MM.1S (cell line): ENCODE measurements around the gene ADAMTS19.

Experiments used
- DNase-seq: peaks from one replicate; pipeline ENCODE4 v3.0.0-alpha.2; 2015
- H2AFZ ChIP-seq: fragments of 300-600 bp; sonication (generic); 2 replicates; pipeline ENCODE4 v1.6.0; 2016; ENCODE audit warnings: antibody characterized with exemption, low read length
- H3F3A ChIP-seq: fragments of 300-600 bp; sonication (generic); 2 replicates; pipeline ENCODE4 v1.6.1; 2016; ENCODE audit warnings: mild to moderate bottlenecking, antibody characterized with exemption, low read length, moderate library complexity, mixed read lengths; ENCODE audit not compliant: insufficient read depth
- H3K27ac ChIP-seq: fragments of 300-600 bp; sonication (generic); 2 replicates; pipeline ENCODE4 v1.5.1; 2016; ENCODE audit warnings: mild to moderate bottlenecking, low read length
- H3K27me3 ChIP-seq: fragments of 300-600 bp; sonication (generic); replicated peaks from 2 replicates; pipeline ENCODE4 v1.6.0; 2016; ENCODE audit warnings: low read length; ENCODE audit not compliant: insufficient read depth
- H3K36me3 ChIP-seq: fragments of 300-600 bp; sonication (generic); replicated peaks from 2 replicates; pipeline ENCODE4 v1.6.1; 2016; ENCODE audit warnings: mild to moderate bottlenecking, low read length, mixed read lengths; ENCODE audit not compliant: insufficient read depth
- H3K4me1 ChIP-seq: fragments of 300-600 bp; sonication (generic); 2 replicates; pipeline ENCODE4 v1.6.1; 2016; ENCODE audit warnings: low read length, mixed read lengths
- H3K4me2 ChIP-seq: fragments of 300-600 bp; sonication (generic); 2 replicates; pipeline ENCODE4 v1.6.0; 2016; ENCODE audit warnings: low read depth, low read length
- H3K4me3 ChIP-seq: fragments of 300-600 bp; sonication (generic); 2 replicates; pipeline ENCODE4 v1.5.1; 2016; ENCODE audit warnings: low read length, mixed read lengths
- H3K79me2 ChIP-seq: fragments of 300-600 bp; sonication (generic); 2 replicates; pipeline ENCODE4 v1.6.1; 2016; ENCODE audit warnings: mixed run types, low read length, mixed read lengths
- H3K9ac ChIP-seq: fragments of 300-600 bp; sonication (generic); 2 replicates; pipeline ENCODE4 v1.6.1; 2016; ENCODE audit warnings: low read length, mixed read lengths
- H3K9me2 ChIP-seq: fragments of 300-600 bp; sonication (generic); replicated peaks from 2 replicates; pipeline ENCODE4 v1.6.1; 2016; ENCODE audit warnings: mild to moderate bottlenecking, low read length, mixed read lengths; ENCODE audit not compliant: insufficient read depth
- H3K9me3 ChIP-seq: fragments of 300-600 bp; sonication (generic); replicated peaks from 2 replicates; pipeline ENCODE4 v1.6.1; 2016; ENCODE audit warnings: mild to moderate bottlenecking, low read length, mixed read lengths; ENCODE audit not compliant: insufficient read depth
- H4K20me1 ChIP-seq: fragments of 300-600 bp; sonication (generic); 2 replicates; pipeline ENCODE4 v1.6.1; 2016; ENCODE audit warnings: mild to moderate bottlenecking, low read length, moderate library complexity, mixed read lengths; ENCODE audit not compliant: insufficient read depth
- CTCF ChIP-seq: fragments of 300-600 bp; sonication (generic); IDR thresholded peaks from 2 replicates; pipeline ENCODE4 v1.5.1; 2016; ENCODE audit warnings: antibody characterized with exemption, low read length, mixed read lengths
- EZH2 ChIP-seq: fragments of 300-600 bp; sonication (generic); optimal IDR thresholded peaks from 2 replicates; pipeline ENCODE3; 2017; ENCODE audit warnings: low read depth, mild to moderate bottlenecking, antibody characterized with exemption, low read length, mixed read lengths
- EZH2phosphoT487 ChIP-seq: fragments of 300-600 bp; sonication (generic); IDR thresholded peaks from 2 replicates; pipeline ENCODE4 v1.6.1; 2018; ENCODE audit warnings: antibody characterized with exemption, low read length

Gene ADAMTS19

DNA sequence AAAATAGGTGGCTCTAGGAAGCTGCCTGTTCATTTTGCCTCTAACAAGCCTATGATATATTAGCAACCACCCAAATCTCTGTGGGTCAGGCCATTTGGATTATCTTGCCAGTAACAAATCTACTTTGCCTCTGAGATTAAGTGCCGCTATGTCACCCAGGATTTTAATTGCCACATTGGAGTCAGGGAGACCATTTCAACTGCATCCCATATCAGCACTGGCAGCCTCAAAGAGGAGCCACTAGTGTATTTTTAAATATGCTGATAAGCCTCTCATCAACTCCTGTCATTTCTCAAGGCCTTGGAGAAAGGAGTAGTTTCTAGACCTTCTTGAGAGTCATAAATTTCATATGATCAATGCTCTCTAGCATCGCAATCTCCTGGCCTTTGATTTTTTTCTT, 12.1 kb upstream of the ADAMTS19 start:
- H3K4me1 ChIP-seq, result no peaks in the 10 kb centered on the region
- no peak for DNase-seq
- TF ChIP-seq CTCF (no peak), EZH2phosphoT487 (no peak), EZH2 (no peak)
- no peak overlapping the region for H3K9ac ChIP-seq
- no peaks in the 10 kb centered on the region for H3K9me2 ChIP-seq
- no peaks in the 10 kb centered on the region for H4K20me1 ChIP-seq
- no peak overlapping the region for H3K27ac ChIP-seq
- no peaks in the 10 kb centered on the region for H3F3A ChIP-seq
- no peaks in the 10 kb centered on the region for H3K27me3 ChIP-seq
- H3K36me3 ChIP-seq, result no peaks in the 10 kb centered on the region
- H3K4me3 ChIP-seq, result no peak overlapping the region
- no peak overlapping the region for H3K4me2 ChIP-seq
- no peaks in the 10 kb centered on the region for H3K79me2 ChIP-seq
- H3K9me3 ChIP-seq, result no peaks in the 10 kb centered on the region
- no peak overlapping the region for H2AFZ ChIP-seq

- Histone ChIP-seq H3K9me2 (no peaks in the 10 kb centered on the region), H3K4me1 (no peaks in the 10 kb centered on the region), H3K36me3 (no peaks in the 10 kb centered on the region), H3K27ac (no peak overlapping the region), H3K4me3 (no peak overlapping the region), H4K20me1 (no peaks in the 10 kb centered on the region), H2AFZ (no peak overlapping the region), H3K9ac (no peak overlapping the region), H3F3A (no peaks in the 10 kb centered on the region), H3K4me2 (no peak overlapping the region), H3K9me3 (no peaks in the 10 kb centered on the region), H3K79me2 (no peaks in the 10 kb centered on the region), H3K27me3 (no peaks in the 10 kb centered on the region)
- no peak for DNase-seq
- TF ChIP-seq CTCF (no peak), EZH2phosphoT487 (no peak), EZH2 (no peak)
Observed at GRCh38 chr5:129448654-129449053, 11.4 kb upstream of the ADAMTS19 start.

GRCh38 chr5:129454461-129454860, 5.6 kb upstream of the ADAMTS19 start:
- no peak overlapping the region for H3K4me3 ChIP-seq
- no peak for DNase-seq
- no peaks in the 10 kb centered on the region for H3K36me3 ChIP-seq
- no peaks in the 10 kb centered on the region for H4K20me1 ChIP-seq
- no peak overlapping the region for H3K9ac ChIP-seq
- H2AFZ ChIP-seq, result no peak overlapping the region
- no peaks in the 10 kb centered on the region for H3K27me3 ChIP-seq
- no peak overlapping the region for H3K4me2 ChIP-seq
- H3K4me1 ChIP-seq, result no peaks in the 10 kb centered on the region
- no peaks in the 10 kb centered on the region for H3K9me2 ChIP-seq
- TF ChIP-seq CTCF (no peak), EZH2 (no peak), EZH2phosphoT487 (no peak)
- no peaks in the 10 kb centered on the region for H3F3A ChIP-seq
- no peaks in the 10 kb centered on the region for H3K9me3 ChIP-seq
- H3K27ac ChIP-seq, result no peak overlapping the region
- no peaks in the 10 kb centered on the region for H3K79me2 ChIP-seq
